ENCODE results near the gene NFIC. TPM values are rescaled to one million over a fixed set of nuclear protein-coding genes. Genes with fewer than 3 reads are reported as not detected.

NFIC gene
- total and polyA plus RNA-seq, 4 donors, result 12.8 to 100 (median 75.1) TPM

- H3K36me3 ChIP-seq (ENCODE audit: control insufficient read depth in 4 of 4, insufficient read depth in 3 of 4, low read depth in 1 of 4, low read length in 3 of 4), result peaks cover 13 to 27% (median 19%) of the 10 kb centered on the region in 4 donors
- H3K4me1 ChIP-seq (ENCODE audit: control insufficient read depth in 4 of 4, insufficient read depth in 4 of 4, low read length in 3 of 4), result peaks cover 4 to 28% (median 17%) of the 10 kb centered on the region in 4 donors
Measured at GRCh38 chr19:3434630-3435553, 68.5 kb downstream of the NFIC start.

More at GRCh38 chr19:3434630-3435553, 68.5 kb downstream of the NFIC start:
- H3K4me3 ChIP-seq (ENCODE audit: low read depth in 1 of 3, low read length in 3 of 3), result peak overlapping the region in 1 of 3 donors; percentile 12
- no peaks in the 10 kb centered on the region for H3K27me3 ChIP-seq (ENCODE audit: control insufficient read depth in 4 of 4, insufficient read depth in 4 of 4, low read length in 3 of 4)
- H3K27ac ChIP-seq (ENCODE audit: low read depth in 1 of 2, low read length in 2 of 2), result peak overlapping the region; percentile 66 to 76
- 44% methylated on average over 67 of the region's 67 CpGs for WGBS
- peak; percentile 96 for DNase-seq (ENCODE audit: low spot score)
- no peak for TF ChIP-seq FOXA2 (IDR thresholded peaks at IDR 0.05)
- peak; percentile 97 for TF ChIP-seq ZBTB33 (IDR thresholded peaks at IDR 0.05)
- no peak for TF ChIP-seq REST (IDR thresholded peaks at IDR 0.05)
- no peak for TF ChIP-seq RXRA (IDR thresholded peaks at IDR 0.05)
- TF ChIP-seq TAF1 (conservative IDR thresholded peaks at IDR 0.05), result no peak
- TF ChIP-seq ATF3 (IDR thresholded peaks at IDR 0.05), result peak; percentile 68
- TF ChIP-seq JUND (IDR thresholded peaks at IDR 0.05), result peak; percentile 96
- peak; percentile 83 to 87 for TF ChIP-seq GABPA (IDR thresholded peaks at IDR 0.05 in 1 of 2, conservative IDR thresholded peaks at IDR 0.05 in 1 of 2)
- TF ChIP-seq NR2F2 (IDR thresholded peaks at IDR 0.05), result no peak
- no peak for TF ChIP-seq HNF4A (conservative IDR thresholded peaks at IDR 0.05)
- TF ChIP-seq RAD21 (IDR thresholded peaks at IDR 0.05), result peak in 1 of 2 donors; percentile 27
- peak in 1 of 2 donors; percentile 94 for TF ChIP-seq EGR1 (IDR thresholded peaks at IDR 0.05; ENCODE audit: low read depth in 2 of 2)
- peak; percentile 41 for TF ChIP-seq SP1 (IDR thresholded peaks at IDR 0.05)
- no peak for TF ChIP-seq YY1 (IDR thresholded peaks at IDR 0.05)
- no peak for TF ChIP-seq CTCF (IDR thresholded peaks at IDR 0.05; ENCODE audit: low read depth, low read length, missing input control)
- TF ChIP-seq HNF4G (IDR thresholded peaks at IDR 0.05), result no peak
- H3K9ac ChIP-seq (ENCODE audit: low read depth in 1 of 2, low read length in 2 of 2), result peak overlapping the region; percentile 4 to 11
- no peaks in the 10 kb centered on the region for H3K9me3 ChIP-seq (ENCODE audit: control insufficient read depth in 4 of 4, low read length in 3 of 4)
